ENCODE data around the gene CAPZA2.
"Not testable (repeated sequence)": the region's sequence is repeated elsewhere in the genome, so short reads cannot be mapped to it uniquely, and the experiment has no call there.

The CAPZA2 gene

GRCh38 chr7:116922545-116922944 lies 60.2 kb downstream of the CAPZA2 start:
- DNase-seq, result no peak

- no peak for DNase-seq
Measured at GRCh38 chr7:116924741-116925140, 62.4 kb downstream of the CAPZA2 start.

GRCh38 chr7:116929021-116929420 lies 66.6 kb downstream of the CAPZA2 start:
- DNase-seq, result no peak

DNA sequence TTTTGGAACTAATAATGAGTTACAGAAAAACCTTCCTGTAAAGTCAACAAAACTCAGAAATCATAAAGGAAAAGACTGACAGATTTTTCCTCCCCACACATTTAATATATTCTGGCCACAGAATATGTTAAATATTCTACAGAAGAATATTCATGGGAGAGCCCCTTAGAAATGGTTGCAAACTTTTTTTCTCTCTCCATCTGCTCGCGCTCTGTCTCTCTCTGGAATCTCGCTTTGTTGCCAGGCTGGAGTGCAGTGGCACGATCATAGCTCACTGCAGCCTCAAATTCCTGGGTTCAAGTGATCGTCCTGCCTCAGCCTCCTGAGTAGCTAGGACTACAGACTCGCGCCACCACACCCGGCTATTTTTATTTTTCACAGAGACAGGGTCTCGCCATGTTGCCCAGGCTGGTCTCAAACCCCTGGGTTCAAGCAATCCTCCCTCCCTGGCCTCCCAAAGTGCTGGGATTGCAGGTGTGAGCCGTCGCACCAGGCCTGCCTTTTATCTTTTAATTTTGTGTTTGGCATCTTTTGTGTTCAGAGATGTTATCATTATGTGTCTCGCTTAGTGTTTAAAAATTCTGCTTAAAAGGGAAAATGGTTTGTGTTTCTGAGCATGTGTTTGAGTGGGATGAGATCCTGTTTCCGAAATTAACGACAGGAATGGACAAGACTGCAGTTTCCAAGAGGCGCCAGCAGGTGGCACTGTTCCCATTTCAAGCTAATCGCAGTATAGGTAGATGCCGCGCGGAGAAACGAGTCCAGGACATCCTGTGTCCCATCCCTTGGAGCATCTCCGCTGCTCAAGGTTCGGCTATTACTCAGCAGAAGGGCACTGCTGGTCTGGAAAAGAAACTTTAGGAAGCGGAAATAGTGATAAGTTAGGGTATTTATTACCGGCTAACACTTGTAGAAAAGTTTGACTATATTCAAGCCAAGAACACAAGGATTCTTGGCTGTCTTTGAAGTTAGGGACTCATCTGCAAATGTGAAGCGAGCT lies 67.8 kb downstream of the CAPZA2 start:
- DNase-seq, result peak; percentile 80

GRCh38 chr7:116932566-116932965 lies 70.2 kb downstream of the CAPZA2 start:
- no peak for DNase-seq

DNA sequence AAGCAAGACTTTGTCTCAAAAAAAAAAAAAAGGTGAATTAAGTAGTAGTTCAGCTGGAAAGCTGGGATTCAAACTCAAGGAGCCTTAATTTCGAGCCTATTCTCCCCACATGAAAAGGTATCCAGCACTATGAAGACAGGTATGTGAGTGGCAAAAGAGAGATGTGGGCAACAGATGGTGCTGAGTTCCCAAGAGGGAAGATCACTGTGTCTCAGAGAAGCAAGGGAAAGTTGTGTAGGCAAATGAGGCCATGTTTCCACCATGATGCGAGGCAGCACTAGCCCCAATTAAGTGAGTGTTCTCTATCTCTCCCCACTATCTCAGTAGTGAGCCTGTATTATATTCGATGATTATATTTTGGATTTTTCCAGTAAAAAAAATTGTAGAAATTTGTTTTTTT lies 71.1 kb downstream of the CAPZA2 start:
- no peak for DNase-seq

DNA sequence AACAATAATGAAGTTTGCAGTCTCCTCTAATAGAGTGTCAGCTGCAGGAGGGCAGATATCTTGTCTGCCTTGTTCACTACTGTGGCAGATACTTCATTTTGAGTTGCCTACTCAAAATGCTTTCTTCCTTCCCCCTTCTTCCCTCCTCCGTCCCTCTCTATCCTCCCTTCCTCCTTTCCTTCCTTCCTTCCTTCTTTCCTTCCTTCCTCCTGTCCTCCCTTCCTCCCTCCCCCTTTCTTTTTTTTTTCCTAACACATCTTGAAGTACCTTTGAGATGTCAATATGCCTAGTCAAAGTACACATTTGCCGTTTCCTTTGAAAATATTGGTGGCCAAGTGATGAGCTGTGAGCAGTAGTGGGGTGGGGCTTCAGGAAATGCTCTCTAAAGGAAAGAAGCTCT lies 72.2 kb downstream of the CAPZA2 start:
- DNase-seq, result no peak

DNA sequence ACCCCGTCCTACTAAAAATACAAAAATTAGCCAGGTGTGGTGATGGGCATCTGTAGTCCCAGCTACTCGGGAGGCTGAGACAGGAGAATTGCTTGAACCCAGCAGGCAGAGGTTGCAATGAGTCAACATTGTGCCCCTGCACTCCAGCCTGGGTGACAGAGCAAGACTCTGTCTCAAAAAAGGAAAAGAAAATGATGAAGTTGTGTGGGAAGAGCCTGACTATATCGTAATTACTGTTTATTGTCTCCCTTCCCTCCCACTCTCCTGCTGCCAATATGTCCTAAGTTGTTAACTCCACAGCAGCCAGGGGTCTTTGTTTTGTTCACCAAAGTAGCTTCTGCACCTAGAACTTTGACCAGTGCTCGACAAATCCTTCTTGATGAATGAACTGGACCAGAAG lies 74.5 kb downstream of the CAPZA2 start:
- DNase-seq, result not testable (repeated sequence)

DNA sequence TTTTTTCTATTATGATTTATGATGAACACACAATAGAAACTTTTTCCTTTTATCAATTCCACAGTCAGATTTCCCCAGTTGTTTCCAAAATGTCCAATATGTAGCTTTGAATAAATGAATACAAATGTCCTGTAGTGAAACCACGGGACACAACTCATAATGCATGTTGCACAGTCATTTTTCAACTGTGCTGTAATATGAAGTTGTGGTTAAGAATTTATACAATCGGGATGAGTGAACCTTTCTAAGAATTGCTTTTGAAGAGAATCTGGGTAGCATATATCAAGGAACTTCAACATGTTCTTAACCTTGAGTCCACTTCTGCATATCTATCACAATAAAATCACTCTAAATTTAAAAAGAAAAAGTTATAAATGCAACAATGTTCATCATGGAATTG lies 76.3 kb downstream of the CAPZA2 start:
- DNase-seq, result no peak

- DNase-seq, result no peak
Measured at GRCh38 chr7:116940689-116941370, 78.4 kb downstream of the CAPZA2 start.

GRCh38 chr7:116942504-116942903 lies 80.1 kb downstream of the CAPZA2 start:
- DNase-seq, result no peak

DNA sequence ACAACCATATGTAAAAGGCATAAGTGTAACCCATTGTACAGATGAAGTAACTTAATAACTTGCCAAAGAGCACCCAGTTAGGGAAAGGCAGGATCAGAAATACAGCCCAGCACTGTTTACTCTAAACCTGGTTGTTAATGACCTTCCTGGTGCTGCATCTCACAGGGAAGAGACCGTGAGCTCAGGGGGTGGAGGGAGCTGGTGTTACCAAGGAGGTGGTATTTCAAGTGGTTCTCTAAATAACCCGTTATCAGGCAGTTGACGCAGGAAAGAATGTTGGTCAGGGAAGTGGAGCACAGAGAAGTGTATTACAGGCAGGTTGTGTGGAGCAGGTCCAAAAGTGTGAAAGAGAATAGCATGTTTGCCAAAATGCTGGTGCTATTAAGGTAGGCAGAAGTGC lies 86.5 kb downstream of the CAPZA2 start:
- no peak for DNase-seq

- no peak for DNase-seq
Measured at GRCh38 chr7:116949941-116950801, 87.8 kb downstream of the CAPZA2 start.

- no peak for DNase-seq
Measured at GRCh38 chr7:116950889-116951351, 88.5 kb downstream of the CAPZA2 start.

GRCh38 chr7:116951366-116952292 lies 89.2 kb downstream of the CAPZA2 start:
- no peak for DNase-seq

GRCh38 chr7:116952635-116953371 lies 90.4 kb downstream of the CAPZA2 start:
- no peak for DNase-seq

- peak; percentile 78 for DNase-seq
Measured at GRCh38 chr7:116953372-116953905, 91.1 kb downstream of the CAPZA2 start, which contains the start of gene ST7. ST7 (plus strand) TSS chr7:116953501; CDS start chr7:116953541, 40 bp downstream.

DNA sequence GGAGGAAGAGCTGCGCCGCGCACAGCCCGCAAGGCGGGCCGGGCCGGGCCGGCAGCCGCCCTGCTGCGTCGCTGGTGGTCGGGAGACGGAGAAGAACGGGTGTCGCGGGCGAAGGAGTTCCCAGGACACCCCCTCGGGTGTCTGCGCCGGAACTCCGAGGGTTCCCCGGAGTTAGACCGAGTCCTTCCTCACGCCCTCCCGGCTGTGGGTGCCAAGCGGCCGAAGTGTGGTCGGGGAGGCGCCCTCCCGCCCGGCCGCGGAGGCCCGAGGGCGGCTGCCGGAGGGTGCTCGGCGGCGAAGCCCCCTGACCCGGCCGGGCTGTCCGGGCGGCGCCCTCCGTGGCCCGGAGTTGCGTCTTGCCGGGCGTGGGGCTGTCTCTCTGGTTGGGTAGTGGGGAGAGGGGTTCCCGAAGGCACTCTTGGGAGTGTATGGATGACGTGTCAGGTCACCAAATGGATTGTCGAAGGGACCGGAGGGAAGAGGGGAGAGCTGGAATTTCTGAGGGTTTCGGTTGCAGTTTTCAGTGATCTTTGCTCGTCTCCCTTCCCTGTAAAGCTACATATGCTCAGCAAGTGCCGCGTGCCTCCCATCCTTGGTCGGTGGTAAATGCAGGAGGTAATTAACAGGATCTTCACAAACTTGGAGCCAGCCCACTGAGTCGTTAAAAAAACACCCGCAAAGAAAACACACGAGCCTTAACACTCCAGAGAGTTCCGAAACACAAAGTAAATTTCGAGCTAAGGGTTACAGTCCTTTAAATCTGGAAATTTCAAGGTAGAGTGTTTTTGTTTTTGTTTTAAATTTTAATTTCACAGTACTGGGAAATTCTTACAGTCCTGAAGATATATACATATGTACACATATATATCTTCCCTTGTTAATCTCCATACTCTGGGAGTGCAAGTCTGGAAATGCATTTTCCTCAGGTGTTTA lies 91.8 kb downstream of the CAPZA2 start:
- peak; percentile 88 for DNase-seq

DNA sequence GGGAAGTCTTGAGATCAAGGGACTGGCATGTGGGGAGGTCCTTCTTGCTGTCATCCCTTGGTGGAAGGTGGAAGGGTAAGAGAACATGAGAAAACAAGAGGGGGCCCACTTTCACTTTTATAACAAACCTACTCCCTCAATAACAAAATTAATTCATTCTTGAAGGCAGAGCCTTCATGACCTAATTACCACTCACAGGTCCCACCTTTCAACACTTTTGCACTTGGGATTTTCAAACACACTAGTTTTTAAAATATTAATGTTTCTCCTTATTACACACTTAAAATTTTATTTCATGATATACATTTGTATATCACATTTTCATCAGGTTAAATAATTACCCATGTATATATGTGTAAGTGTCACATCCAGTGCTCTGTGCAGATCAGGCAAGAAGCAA lies 93.0 kb downstream of the CAPZA2 start:
- DNase-seq, result no peak

Data from right hindlimb (tissue), 1 donor.